T-helper 17 cell (primary cell): ENCODE measurements around the gene EIF4A3. TPM values are rescaled to one million over a fixed set of nuclear protein-coding genes. Genes with fewer than 3 reads are reported as not detected.

Source experiments
- ATAC-seq: fragments of 150-1000 bp; cut with Tn5 transposase; 2 replicates; pipeline ENCODE4 v1.10.0; 2021; ENCODE audit warnings: mild to moderate bottlenecking, moderate library complexity
- DNase-seq, 3 donors: peaks; one replicate each; pipeline versions ENCODE4 v3.0.0 to v3.0.0-alpha.2; 2020 to 2021
- H3K9me3 ChIP-seq: one replicate; pipeline ENCODE4 v1.7.0; 2013; ENCODE audit warnings: low read length, mild to moderate bottlenecking; ENCODE audit not compliant: control insufficient read depth, poor library complexity, severe bottlenecking
- H3K27ac Mint-ChIP-seq: one replicate; pipeline ENCODE4 v1.8.0; 2022; ENCODE audit warnings: mild to moderate bottlenecking, moderate library complexity, mixed read lengths
- H3K27me3 Mint-ChIP-seq: one replicate; pipeline ENCODE4 v1.8.0; 2022; ENCODE audit warnings: mixed read lengths
- H3K36me3 Mint-ChIP-seq: one replicate; pipeline ENCODE4 v1.8.0; 2022; ENCODE audit warnings: low read depth, mixed read lengths
- H3K4me1 Mint-ChIP-seq: one replicate; pipeline ENCODE4 v1.8.0; 2022; ENCODE audit warnings: mild to moderate bottlenecking, mixed read lengths
- H3K4me3 Mint-ChIP-seq: one replicate; pipeline ENCODE4 v1.8.0; 2022; ENCODE audit warnings: mild to moderate bottlenecking, moderate library complexity, mixed read lengths
- total RNA-seq, 4 donors: library from RNA in 2 of 4; stranded (reverse) in 2 of 4; gene quantifications; one replicate each; pipeline ENCODE4 v1.2.3 and lab custom pipeline; 2022 to 2026

EIF4A3 gene
- total RNA-seq, 2 donors from 2014 or later: 86.2 to 92.2 TPM

DNA sequence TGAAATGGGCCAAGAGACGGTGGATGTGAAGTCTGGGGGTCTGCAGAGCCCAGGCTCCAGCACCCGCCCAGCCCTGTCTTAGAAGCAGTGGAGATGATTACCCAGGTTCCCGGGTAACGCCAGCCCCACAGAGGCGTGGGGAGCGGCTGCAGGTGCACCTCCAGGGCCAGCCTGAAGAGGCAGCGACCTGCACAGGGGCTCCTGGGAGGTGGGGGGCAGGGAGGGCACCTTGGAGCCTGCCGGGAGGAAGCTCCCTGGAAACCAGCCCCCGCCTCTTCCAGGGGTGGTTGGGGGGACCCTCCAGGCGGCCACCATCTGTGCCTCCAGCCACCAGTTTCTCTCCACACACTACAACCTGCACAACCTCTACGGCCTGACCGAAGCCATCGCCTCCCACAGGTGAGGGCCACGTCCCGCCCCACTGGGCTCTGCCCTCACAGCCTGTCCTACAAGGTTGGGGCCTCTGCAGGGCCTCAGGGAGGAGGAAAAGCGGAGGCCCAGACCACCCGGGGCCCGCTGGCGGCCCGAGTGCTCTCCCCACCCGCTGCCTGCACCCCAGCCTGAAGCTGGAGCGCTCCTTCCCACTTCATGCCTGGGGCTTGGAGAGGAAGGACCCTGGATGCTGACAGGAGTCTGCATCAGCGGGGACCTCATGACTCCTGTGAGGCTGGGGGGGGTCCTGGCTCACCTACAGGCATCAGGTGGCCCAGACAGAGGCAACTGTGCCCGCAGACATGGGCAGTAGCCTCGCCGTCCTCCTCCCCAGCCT, 35.0 kb downstream of the EIF4A3 start:
- DNase-seq (no peak), ATAC-seq (no peak)
- no peaks in the 10 kb centered on the region for H3K36me3 Mint-ChIP-seq
- peaks cover 3% of the 10 kb centered on the region for H3K4me1 Mint-ChIP-seq
- H3K4me3 Mint-ChIP-seq: no peak overlapping the region
- H3K27me3 Mint-ChIP-seq: no peaks in the 10 kb centered on the region
- H3K9me3 ChIP-seq: no peaks in the 10 kb centered on the region
- H3K27ac Mint-ChIP-seq: no peak overlapping the region

DNA sequence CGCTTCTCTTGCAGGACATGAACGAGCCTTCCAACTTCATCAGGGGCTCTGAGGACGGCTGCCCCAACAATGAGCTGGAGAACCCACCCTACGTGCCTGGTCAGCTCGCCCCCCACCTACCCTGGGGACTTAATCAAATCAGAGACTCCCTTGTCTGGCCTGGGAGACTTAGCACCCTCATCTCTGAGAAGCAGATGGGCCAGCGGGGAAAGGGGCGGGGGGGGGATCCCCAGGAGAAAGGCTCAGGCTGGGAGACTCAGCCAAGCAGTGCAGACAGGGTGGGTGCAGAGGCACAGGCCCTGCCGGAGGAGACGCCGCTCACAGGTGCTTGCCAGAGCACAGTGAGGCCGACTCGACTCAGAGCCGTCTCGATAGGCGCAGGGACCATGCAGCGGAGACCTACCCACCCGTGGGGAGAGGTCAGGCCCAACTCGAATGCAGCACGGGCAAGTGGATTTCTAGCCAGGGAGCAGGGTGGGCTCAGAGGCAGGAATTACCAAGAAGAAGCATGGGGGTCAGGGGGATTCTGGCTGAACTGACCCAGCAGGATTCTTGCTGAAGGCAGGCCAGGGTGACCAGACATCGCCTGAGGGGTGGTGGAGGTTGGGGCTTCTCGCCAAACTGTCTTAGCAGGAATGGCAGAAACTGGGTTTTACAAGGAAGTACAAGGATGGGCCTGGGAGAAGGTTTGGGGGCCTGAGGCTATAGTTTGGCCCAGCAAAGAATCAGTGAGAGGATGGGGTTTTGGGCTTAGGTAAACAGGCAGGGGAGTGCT, 35.8 kb downstream of the EIF4A3 start:
- Mint-ChIP-seq H3K27me3 (no peaks in the 10 kb centered on the region), H3K27ac (no peak overlapping the region), H3K4me3 (no peak overlapping the region), H3K4me1 (peaks cover 3% of the 10 kb centered on the region), H3K36me3 (no peaks in the 10 kb centered on the region)
- no peak for ATAC-seq
- DNase-seq: no peak
- no peaks in the 10 kb centered on the region for H3K9me3 ChIP-seq

DNA sequence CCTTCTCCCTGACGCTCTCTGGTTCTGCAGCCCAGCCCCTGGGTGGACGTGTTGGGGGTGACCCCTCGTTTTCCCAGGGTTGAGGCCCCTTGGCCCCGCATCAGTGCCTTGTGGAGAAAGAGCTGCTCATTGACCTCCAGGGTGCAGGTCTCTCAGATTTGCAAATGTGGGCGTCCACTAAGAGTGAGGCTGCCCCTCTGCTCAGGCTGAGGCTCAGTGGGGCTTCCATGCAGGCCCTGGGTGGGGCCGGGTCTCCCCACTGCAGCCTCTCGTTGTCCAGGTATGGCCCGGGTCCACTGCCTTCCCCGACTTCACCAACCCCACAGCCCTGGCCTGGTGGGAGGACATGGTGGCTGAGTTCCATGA, 36.5 kb downstream of the EIF4A3 start:
- H3K4me1 Mint-ChIP-seq: peaks cover 3% of the 10 kb centered on the region
- H3K27ac Mint-ChIP-seq: no peak overlapping the region
- H3K4me3 Mint-ChIP-seq: no peak overlapping the region
- H3K9me3 ChIP-seq: no peaks in the 10 kb centered on the region
- no peak for DNase-seq
- no peak for ATAC-seq
- no peaks in the 10 kb centered on the region for H3K36me3 Mint-ChIP-seq
- H3K27me3 Mint-ChIP-seq: no peaks in the 10 kb centered on the region

DNA sequence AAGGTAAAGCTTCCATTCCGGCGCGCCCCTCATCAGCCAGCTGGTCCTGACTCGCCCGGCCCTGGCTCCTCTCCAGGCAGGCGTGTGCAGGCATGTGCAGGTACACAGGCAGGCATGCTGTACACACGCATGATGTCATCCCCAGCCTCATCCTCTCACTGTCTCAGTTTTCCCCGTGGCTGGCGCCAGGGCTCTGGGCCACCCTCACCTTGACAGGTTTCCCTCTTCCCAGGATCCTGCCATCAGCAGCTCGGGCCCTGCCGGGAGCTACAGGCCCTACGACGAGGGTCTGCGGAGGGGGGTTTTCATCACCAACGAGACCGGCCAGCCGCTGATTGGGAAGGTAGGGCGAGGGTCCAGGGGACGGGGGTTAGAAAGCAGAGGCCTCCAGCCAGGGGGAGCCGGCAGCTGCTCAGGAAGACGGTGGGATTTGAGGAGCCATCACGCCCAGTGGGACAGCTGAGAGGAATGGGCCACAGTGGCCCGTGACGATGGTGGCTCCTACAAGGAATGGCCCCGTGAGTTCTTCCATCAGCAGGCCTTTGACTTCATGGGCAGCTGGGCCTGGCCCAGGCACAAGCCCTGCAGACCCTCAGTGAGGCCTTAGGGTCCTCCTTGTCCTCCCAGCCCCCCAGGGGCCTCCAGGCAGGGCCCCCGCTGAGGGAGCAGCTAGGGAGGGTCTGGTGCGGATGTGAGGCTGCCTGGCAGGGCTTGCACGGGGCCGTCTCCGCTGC, 37.0 kb downstream of the EIF4A3 start:
- Mint-ChIP-seq H3K4me1 (peaks cover 3% of the 10 kb centered on the region), H3K4me3 (no peak overlapping the region), H3K36me3 (no peaks in the 10 kb centered on the region), H3K27ac (no peak overlapping the region), H3K27me3 (no peaks in the 10 kb centered on the region)
- no peaks in the 10 kb centered on the region for H3K9me3 ChIP-seq
- no peak for DNase-seq
- no peak for ATAC-seq

DNA sequence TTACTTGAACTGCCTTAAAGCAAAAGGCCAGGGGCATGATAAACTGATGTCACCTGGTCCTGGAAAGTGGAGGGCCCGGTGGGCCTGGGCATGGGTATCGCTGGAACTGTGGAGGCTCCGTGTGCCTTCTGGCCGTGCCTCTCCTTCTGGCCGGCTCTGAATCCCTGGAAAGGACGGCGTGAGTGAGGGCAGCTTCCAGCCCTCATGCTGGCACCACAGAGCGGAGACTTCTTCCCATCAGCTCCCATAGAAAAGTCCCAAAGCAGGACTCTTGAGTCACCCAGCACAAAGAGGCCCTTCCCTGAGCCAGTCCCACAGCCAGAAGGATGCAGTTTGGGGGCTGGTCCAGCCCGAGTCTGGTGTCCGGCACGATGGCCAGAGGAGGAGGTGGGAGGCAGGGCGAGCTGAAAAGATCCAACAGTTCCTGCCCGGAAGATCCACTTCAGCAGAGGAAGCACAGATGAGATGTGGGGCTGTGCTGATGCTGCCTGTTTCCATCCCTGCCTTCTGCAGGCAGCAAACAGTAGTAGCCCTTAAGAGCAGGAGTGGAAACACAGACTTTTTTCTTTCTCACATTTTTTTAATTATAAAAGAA, 37.8 kb downstream of the EIF4A3 start:
- Mint-ChIP-seq H3K4me1 (no peaks in the 10 kb centered on the region), H3K27me3 (no peaks in the 10 kb centered on the region), H3K36me3 (no peaks in the 10 kb centered on the region), H3K4me3 (no peak overlapping the region), H3K27ac (no peak overlapping the region)
- ATAC-seq: no peak
- no peaks in the 10 kb centered on the region for H3K9me3 ChIP-seq
- peak in 1 of 3 donors; percentile 1 for DNase-seq

DNA sequence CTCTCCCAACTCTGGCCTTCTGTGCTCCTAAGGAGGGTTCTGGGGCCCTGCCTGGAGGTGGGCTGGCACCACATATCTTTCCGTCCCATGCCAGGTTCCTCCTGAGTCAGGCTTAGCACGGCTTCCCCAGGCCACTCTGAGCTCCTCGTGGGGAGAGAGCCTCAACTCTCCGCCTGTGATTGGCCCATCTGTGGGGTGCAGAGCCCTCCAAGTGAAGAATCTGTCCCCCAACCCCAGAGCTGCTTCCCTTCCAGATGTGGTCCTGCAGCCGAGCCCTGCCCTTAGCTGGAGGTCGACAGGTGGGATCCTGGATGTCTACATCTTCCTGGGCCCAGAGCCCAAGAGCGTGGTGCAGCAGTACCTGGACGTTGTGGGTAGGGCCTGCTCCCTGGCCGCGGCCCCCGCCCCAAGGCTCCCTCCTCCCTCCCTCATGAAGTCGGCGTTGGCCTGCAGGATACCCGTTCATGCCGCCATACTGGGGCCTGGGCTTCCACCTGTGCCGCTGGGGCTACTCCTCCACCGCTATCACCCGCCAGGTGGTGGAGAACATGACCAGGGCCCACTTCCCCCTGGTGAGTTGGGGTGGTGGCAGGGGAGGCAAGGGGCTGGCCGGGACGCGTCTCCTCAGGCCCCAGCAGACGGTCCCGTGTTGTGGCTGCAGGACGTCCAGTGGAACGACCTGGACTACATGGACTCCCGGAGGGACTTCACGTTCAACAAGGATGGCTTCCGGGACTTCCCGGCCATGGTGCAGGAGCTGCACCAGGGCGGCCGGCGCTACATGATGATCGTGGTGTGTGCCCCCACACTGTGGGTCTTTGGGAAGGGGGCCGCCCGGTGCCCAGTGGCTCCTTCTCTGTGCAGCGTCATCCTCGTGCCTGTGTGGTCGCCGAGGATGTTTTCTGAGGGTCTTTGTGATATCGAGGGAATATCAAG, 38.6 kb downstream of the EIF4A3 start:
- H3K27ac Mint-ChIP-seq: no peak overlapping the region
- H3K9me3 ChIP-seq: no peaks in the 10 kb centered on the region
- ATAC-seq (no peak), DNase-seq (peak in 1 of 3 donors; percentile 2)
- H3K36me3 Mint-ChIP-seq: no peaks in the 10 kb centered on the region
- H3K4me1 Mint-ChIP-seq: peaks cover 2% of the 10 kb centered on the region
- no peaks in the 10 kb centered on the region for H3K27me3 Mint-ChIP-seq
- H3K4me3 Mint-ChIP-seq: no peak overlapping the region

DNA sequence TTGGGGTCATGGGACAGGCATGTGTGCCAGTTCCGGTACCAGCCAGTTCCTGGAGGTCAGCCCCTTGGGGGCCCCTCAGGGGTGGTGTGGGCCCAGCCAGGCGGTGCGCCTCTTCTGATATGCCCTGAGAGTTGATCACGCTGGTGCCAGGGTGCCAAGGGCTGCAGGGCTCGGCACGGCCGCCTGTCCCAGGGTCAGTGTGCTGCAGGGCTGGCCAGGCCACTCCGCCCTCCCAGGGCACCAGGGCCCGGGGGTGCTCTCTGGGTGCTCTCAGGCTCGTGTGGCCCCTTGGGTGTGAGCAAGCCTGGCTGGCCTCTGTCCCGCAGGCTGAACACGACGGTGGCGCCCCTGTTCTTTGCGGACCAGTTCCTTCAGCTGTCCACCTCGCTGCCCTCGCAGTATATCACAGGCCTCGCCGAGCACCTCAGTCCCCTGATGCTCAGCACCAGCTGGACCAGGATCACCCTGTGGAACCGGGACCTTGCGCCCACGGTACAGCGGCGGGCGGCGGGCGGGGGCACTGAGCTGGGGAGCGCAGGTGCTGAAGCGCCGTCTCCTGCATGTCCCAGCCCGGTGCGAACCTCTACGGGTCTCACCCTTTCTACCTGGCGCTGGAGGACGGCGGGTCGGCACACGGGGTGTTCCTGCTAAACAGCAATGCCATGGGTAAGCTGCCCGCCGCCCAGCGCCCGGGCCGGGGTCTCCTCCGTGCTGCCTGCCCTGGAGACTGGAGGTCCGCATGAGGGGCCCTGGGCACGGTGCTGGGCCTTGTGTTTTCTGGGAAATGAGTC, 39.5 kb downstream of the EIF4A3 start:
- H3K4me3 Mint-ChIP-seq: no peak overlapping the region
- no peaks in the 10 kb centered on the region for H3K36me3 Mint-ChIP-seq
- DNase-seq: no peak
- no peak overlapping the region for H3K27ac Mint-ChIP-seq
- no peak for ATAC-seq
- no peaks in the 10 kb centered on the region for H3K9me3 ChIP-seq
- peaks cover 3% of the 10 kb centered on the region for H3K4me1 Mint-ChIP-seq
- H3K27me3 Mint-ChIP-seq: no peaks in the 10 kb centered on the region

DNA sequence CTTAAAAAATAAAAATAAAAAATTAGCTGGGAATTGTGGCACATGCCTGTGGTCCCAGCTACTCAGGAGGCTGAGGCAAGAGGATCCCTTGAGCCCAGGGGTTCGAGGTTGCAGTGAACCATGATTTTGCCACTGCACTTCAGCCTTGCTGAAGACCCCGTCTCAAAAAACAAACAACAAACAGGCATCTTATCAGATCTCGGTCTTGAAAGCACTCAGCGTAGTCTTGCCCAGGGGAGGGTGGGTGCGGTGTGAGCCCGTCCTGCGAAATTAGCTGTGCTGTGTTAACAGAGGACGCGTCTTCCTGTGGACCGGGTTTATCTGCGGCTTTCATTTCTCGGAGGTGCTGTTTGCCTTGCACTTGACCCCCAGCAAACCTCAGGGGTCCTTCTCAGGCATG, 40.2 kb downstream of the EIF4A3 start:
- H3K4me3 Mint-ChIP-seq: no peak overlapping the region

DNA sequence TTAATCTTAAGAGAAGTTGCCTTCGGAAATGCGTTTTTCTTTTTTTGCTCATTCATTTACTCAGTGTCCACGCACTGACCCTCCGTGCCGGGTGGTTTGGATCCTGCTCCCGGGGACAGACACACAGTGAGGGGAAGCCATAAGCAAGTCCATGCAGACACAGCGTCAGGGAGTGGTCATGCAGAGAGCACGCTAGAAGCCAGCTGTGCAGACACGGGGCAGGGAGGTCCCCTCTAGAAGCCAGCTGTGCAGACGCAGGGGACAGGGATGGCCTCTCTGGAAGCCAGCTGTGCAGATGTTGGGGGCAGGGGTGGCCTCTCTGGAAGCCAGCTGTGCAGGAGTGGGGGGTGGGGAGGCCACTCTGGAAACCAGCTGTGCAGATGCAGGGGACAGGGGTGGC, 40.8 kb downstream of the EIF4A3 start:
- H3K9me3 ChIP-seq: no peaks in the 10 kb centered on the region
- Mint-ChIP-seq H3K4me1 (peaks cover 9% of the 10 kb centered on the region), H3K27ac (no peak overlapping the region), H3K27me3 (no peaks in the 10 kb centered on the region), H3K36me3 (no peaks in the 10 kb centered on the region), H3K4me3 (no peak overlapping the region)
- ATAC-seq: no peak
- no peak for DNase-seq

More for the DNA sequence above, 40.2 kb downstream of the EIF4A3 start:
- DNase-seq (no peak), ATAC-seq (no peak)
- H3K27me3 Mint-ChIP-seq: no peaks in the 10 kb centered on the region
- H3K36me3 Mint-ChIP-seq: no peaks in the 10 kb centered on the region
- peaks cover 8% of the 10 kb centered on the region for H3K4me1 Mint-ChIP-seq
- no peaks in the 10 kb centered on the region for H3K9me3 ChIP-seq
- H3K27ac Mint-ChIP-seq: no peak overlapping the region

DNA sequence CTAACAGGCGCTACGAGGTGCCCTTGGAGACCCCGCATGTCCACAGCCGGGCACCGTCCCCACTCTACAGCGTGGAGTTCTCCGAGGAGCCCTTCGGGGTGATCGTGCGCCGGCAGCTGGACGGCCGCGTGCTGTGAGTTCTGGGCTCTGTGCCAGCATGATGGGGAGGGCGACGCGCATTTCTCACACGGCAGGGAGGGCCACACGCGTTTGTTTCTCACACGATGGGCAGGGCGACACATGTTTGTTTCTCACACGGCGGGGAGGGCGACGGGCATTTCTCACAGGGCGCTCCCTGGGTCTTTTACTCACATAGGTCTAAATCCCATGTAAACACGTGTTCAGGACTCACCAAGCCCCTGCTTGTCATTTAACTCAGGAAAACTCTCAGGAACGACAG, 41.2 kb downstream of the EIF4A3 start:
- ATAC-seq: no peak
- DNase-seq: no peak
- H3K27ac Mint-ChIP-seq: no peak overlapping the region
- H3K9me3 ChIP-seq: no peaks in the 10 kb centered on the region
- H3K4me1 Mint-ChIP-seq: peaks cover 12% of the 10 kb centered on the region
- no peak overlapping the region for H3K4me3 Mint-ChIP-seq
- H3K36me3 Mint-ChIP-seq: no peaks in the 10 kb centered on the region
- H3K27me3 Mint-ChIP-seq: no peaks in the 10 kb centered on the region

DNA sequence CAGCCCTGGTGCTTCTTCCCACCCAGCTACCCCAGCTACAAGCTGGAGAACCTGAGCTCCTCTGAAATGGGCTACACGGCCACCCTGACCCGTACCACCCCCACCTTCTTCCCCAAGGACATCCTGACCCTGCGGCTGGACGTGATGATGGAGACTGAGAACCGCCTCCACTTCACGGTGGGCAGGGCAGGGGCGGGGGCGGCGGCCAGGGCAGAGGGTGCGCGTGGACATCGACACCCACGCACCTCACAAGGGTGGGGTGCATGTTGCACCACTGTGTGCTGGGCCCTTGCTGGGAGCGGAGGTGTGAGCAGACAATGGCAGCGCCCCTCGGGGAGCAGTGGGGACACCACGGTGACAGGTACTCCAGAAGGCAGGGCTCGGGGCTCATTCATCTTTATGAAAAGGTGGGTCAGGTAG, 42.0 kb downstream of the EIF4A3 start:
- no peak for DNase-seq
- Mint-ChIP-seq H3K27ac (no peak overlapping the region), H3K4me3 (no peak overlapping the region), H3K36me3 (no peaks in the 10 kb centered on the region), H3K27me3 (no peaks in the 10 kb centered on the region), H3K4me1 (peaks cover 17% of the 10 kb centered on the region)
- no peak for ATAC-seq
- no peaks in the 10 kb centered on the region for H3K9me3 ChIP-seq
